ENCODE measurements around the gene ABITRAM. TPM values are rescaled to one million over a fixed set of nuclear protein-coding genes. Genes with fewer than 3 reads are reported as not detected.

ABITRAM gene
- total and polyA plus RNA-seq, 2 of the 13 experiments (the other 11 are each of a cell fraction or from before 2014, with no cell fraction given) = 10.2 to 21.6 TPM

DNA sequence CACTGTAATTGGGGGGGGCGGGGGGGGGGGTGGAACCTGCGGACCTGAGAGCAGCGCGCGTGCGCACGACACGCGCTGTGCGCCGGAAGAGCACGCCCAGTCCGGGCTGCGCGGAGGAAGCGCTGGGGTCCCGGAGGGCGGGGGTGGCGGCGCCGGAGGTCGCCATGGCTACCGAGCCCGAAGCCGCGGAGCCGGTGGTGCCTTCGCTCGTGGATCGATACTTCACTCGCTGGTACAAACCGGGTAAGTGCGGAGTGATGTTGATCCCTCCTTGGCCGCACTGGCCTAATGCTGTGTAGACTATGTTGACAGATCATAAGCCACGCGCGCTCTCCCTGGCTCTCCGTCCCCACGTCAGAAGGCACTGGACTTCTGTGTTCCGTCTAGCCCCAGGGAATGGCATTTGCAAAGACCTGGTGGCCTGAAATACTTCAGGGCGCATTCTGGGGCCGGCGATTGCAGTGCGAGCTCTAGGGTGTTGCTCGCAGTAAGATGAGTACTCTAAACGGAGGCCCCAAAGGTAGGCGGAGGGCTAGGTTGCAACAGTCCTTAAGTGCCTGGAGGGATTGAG lies at the start of gene ABITRAM (continued):
- TF ChIP-seq, protein P1, sequence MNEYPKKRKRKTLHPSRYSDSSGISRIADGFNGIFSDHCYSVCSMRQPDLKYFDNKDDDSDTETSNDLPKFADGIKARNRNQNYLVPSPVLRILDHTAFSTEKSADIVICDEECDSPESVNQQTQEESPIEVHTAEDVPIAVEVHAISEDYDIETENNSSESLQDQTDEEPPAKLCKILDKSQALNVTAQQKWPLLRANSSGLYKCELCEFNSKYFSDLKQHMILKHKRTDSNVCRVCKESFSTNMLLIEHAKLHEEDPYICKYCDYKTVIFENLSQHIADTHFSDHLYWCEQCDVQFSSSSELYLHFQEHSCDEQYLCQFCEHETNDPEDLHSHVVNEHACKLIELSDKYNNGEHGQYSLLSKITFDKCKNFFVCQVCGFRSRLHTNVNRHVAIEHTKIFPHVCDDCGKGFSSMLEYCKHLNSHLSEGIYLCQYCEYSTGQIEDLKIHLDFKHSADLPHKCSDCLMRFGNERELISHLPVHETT (CRISPR knock-in tag; conservative IDR thresholded peaks at IDR 0.05) = 0 out of 2 replicates have a peak, but pooled peaks have one; percentile 11
- TF ChIP-seq TSC22D2 (CRISPR knock-in tag; IDR thresholded peaks at IDR 0.05; ENCODE audit: borderline replicate concordance) (no peak), KDM5B (CRISPR knock-in tag; IDR thresholded peaks at IDR 0.05; ENCODE audit: borderline replicate concordance) (no peak), MYC (CRISPR knock-in tag; IDR thresholded peaks at IDR 0.05; ENCODE audit: borderline replicate concordance) (peak; percentile 20; the same call in 1 of the 2 replicates), PHF20 (CRISPR knock-in tag; IDR thresholded peaks at IDR 0.05) (peak; percentile 83; the same call in 1 of the 2 replicates), TGIF2 (CRISPR knock-in tag; IDR thresholded peaks at IDR 0.05) (0 out of 2 replicates have a peak, but pooled peaks have one; percentile 56), ZNF562 (CRISPR knock-in tag; IDR thresholded peaks at IDR 0.05; ENCODE audit: borderline replicate concordance) (no peak), SP5 (CRISPR knock-in tag; IDR thresholded peaks at IDR 0.05; ENCODE audit: borderline replicate concordance, low read depth) (peak; percentile 27; the same call in 1 of the 2 replicates), FOXA1 (IDR thresholded peaks at IDR 0.05) (no peak), FOXA1 (CRISPR knock-in tag; IDR thresholded peaks at IDR 0.05) (peak; percentile 41; the same call in 1 of the 2 replicates), ELF3 (CRISPR knock-in tag; IDR thresholded peaks at IDR 0.05) (no peak), RARA (CRISPR knock-in tag; IDR thresholded peaks at IDR 0.05) (0 out of 2 replicates have a peak, but pooled peaks have one; percentile 10), FOXA3 (CRISPR knock-in tag; IDR thresholded peaks at IDR 0.05) (peak; percentile 14; the same call in 1 of the 2 replicates), POGZ (CRISPR knock-in tag; IDR thresholded peaks at IDR 0.05) (0 out of 2 replicates have a peak, but pooled peaks have one; percentile 49), ZNF296 (CRISPR knock-in tag; conservative IDR thresholded peaks at IDR 0.05) (no peak), HDAC1 (CRISPR knock-in tag; IDR thresholded peaks at IDR 0.05) (peak; percentile 92), GATAD1 (CRISPR knock-in tag; IDR thresholded peaks at IDR 0.05) (peak; percentile 87), BCL6 (CRISPR knock-in tag; IDR thresholded peaks at IDR 0.05) (0 out of 2 replicates have a peak, but pooled peaks have one; percentile 15), SOX6 (IDR thresholded peaks at IDR 0.05) (no peak), SOX6 (CRISPR knock-in tag; IDR thresholded peaks at IDR 0.05) (0 out of 2 replicates have a peak, but pooled peaks have one; percentile 25), ZNF563 (CRISPR knock-in tag; IDR thresholded peaks at IDR 0.05) (0 out of 2 replicates have a peak, but pooled peaks have one; percentile 51), MXI1 (IDR thresholded peaks at IDR 0.05; ENCODE audit: borderline replicate concordance, low read depth, low read length) (peak; percentile 96; the same call in 2 of the 3 replicates), GTF3A (CRISPR knock-in tag; conservative IDR thresholded peaks at IDR 0.05) (0 out of 2 replicates have a peak, but pooled peaks have one; percentile 18), ZNF160 (CRISPR knock-in tag; IDR thresholded peaks at IDR 0.05) (peak; percentile 38; the same call in 1 of the 2 replicates)
